Suprapubic skin (tissue), 4 donors: ENCODE measurements around the gene CPNE2. TPM values are rescaled to one million over a fixed set of nuclear protein-coding genes. Genes with fewer than 3 reads are reported as not detected.

Source experiments
- DNase-seq, 2 donors: peaks; one replicate each; pipeline ENCODE4 v3.0.0-alpha.2; 2019; ENCODE audit warnings: low spot score in 2 of 2
- H3K27ac ChIP-seq: fragments of 200-600 bp; sonication (generic); one replicate; pipeline ENCODE4 v1.5.1; 2019
- H3K27me3 ChIP-seq: fragments of 200-600 bp; sonication (generic); one replicate; pipeline ENCODE4 v1.5.1; 2019
- H3K36me3 ChIP-seq: fragments of 200-600 bp; sonication (generic); one replicate; pipeline ENCODE4 v1.5.1; 2019
- H3K4me1 ChIP-seq: fragments of 200-600 bp; sonication (generic); one replicate; pipeline ENCODE4 v1.5.1; 2019
- H3K4me3 ChIP-seq: fragments of 200-600 bp; sonication (generic); one replicate; pipeline ENCODE4 v1.5.1; 2019; ENCODE audit warnings: mild to moderate bottlenecking
- H3K9me3 ChIP-seq: fragments of 200-600 bp; sonication (generic); one replicate; pipeline ENCODE4 v1.5.1; 2019
- CTCF ChIP-seq, 2 donors: fragments of 200-600 bp in 1 of 2; fragments of 450-650 bp in 1 of 2; sonication (generic) in 1 of 2; IDR thresholded peaks; one replicate each; pipeline ENCODE4 v1.5.1; 2016 to 2019; ENCODE audit warnings: antibody characterized with exemption in 2 of 2, mild to moderate bottlenecking in 1 of 2, moderate library complexity in 1 of 2
- EP300 ChIP-seq: sonication (generic); formaldehyde crosslinking; IDR thresholded peaks from one replicate; pipeline ENCODE4 v1.6.1; 2017; ENCODE audit warnings: antibody characterized with exemption
- POLR2A ChIP-seq, 2 donors: fragments of 450-650 bp; IDR thresholded peaks; one replicate each; pipeline ENCODE4 v1.6.1; 2017; ENCODE audit warnings: antibody characterized with exemption in 2 of 2, mild to moderate bottlenecking in 2 of 2, moderate library complexity in 2 of 2
- POLR2AphosphoS5 ChIP-seq, 3 donors: sonication (generic); formaldehyde crosslinking; IDR thresholded peaks; one replicate each; pipeline ENCODE4 v1.6.1; 2017; ENCODE audit warnings: antibody characterized with exemption in 3 of 3
- WGBS: methylation state at CpG from one replicate; pipeline ENCODE4 v1.1.5; 2018; 5-methylcytosine and 5-hydroxymethylcytosine counted together
- total RNA-seq, 4 donors: library from RNA; depleted of rRNA; stranded (reverse); fragments of >200 nt; gene quantifications; one replicate each; pipeline ENCODE4 v1.1.0, GENCODE V29; 2016

The CPNE2 gene
- total RNA-seq, 4 donors from 2014 or later, result 12.7 to 23.1 (median 15.7) TPM

GRCh38 chr16:57064995-57065394 is 27.4 kb upstream of the CPNE2 start:
- TF ChIP-seq POLR2A (IDR thresholded peaks at IDR 0.05) (no peak), CTCF (IDR thresholded peaks at IDR 0.05) (no peak), EP300 (no peak), POLR2AphosphoS5 (IDR thresholded peaks at IDR 0.05) (no peak)

DNA sequence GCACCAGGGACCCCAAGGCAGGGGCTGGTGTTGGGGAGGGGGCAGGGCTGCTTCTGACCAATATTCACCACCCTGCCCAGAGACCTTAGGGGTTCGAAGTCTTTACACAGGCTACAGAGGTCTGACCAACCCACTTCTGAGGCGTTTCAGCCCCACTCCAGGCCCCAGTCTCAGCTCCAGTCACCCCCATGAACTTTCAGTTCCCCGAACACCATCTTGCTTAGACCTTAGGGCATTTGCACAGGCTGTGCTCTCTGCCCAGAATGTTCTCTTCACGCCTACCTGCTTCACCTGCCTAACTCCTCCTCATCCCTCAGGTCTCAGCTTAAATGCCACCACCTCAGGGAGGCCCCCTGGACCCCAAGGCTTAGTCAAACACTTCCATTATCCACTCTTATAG is 25.8 kb upstream of the CPNE2 start:
- Histone ChIP-seq H3K4me3 (no peak overlapping the region), H3K4me1 (peaks cover 2% of the 10 kb centered on the region), H3K27me3 (no peaks in the 10 kb centered on the region), H3K36me3 (peaks cover 8% of the 10 kb centered on the region), H3K27ac (no peak overlapping the region), H3K9me3 (no peaks in the 10 kb centered on the region)
- no peak for DNase-seq
- 84% methylated on average over 4 of the region's 4 CpGs for WGBS
- TF ChIP-seq CTCF (IDR thresholded peaks at IDR 0.05) (no peak), POLR2AphosphoS5 (IDR thresholded peaks at IDR 0.05) (no peak), EP300 (no peak), POLR2A (IDR thresholded peaks at IDR 0.05) (no peak)

More at GRCh38 chr16:57064995-57065394, 27.4 kb upstream of the CPNE2 start:
- Histone ChIP-seq H3K36me3 (peaks cover 8% of the 10 kb centered on the region), H3K27ac (no peak overlapping the region), H3K27me3 (no peaks in the 10 kb centered on the region), H3K9me3 (no peaks in the 10 kb centered on the region), H3K4me3 (no peak overlapping the region), H3K4me1 (peaks cover 12% of the 10 kb centered on the region)
- 84% methylated on average over 5 of the region's 5 CpGs for WGBS
- no peak for DNase-seq

GRCh38 chr16:57067347-57067746 is 25.0 kb upstream of the CPNE2 start:
- Histone ChIP-seq H3K4me1 (no peaks in the 10 kb centered on the region), H3K9me3 (no peaks in the 10 kb centered on the region), H3K27ac (no peak overlapping the region), H3K4me3 (no peak overlapping the region), H3K36me3 (peaks cover 15% of the 10 kb centered on the region), H3K27me3 (no peaks in the 10 kb centered on the region)
- TF ChIP-seq EP300, result no peak
- no peak for TF ChIP-seq CTCF (IDR thresholded peaks at IDR 0.05)
- TF ChIP-seq POLR2AphosphoS5 (IDR thresholded peaks at IDR 0.05), result no peak
- no peak for TF ChIP-seq POLR2A (IDR thresholded peaks at IDR 0.05)
- DNase-seq, result no peak
- whole genome bisulfite sequencing, result 100% methylated on average over 3 of the region's 3 CpGs

DNA sequence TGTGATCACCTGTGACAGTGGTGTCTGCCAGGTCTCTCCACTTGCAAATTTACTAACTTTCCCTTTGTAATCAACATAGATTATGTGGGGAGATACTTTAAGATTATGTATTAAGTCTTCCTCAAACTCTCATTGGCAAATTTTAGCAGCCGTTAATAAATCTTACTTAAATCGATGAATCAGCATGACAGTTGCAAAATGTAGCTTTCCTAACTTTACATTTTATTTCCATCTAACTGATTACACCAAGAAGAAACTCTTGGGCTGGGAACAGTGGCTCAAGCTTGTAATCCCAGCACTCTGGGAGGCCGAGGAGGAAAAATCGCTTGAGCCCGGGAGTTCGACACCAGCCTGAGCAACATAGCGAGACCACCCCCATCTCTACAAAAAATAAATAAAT is 23.3 kb upstream of the CPNE2 start:
- Histone ChIP-seq H3K4me1 (no peaks in the 10 kb centered on the region), H3K4me3 (no peak overlapping the region), H3K27ac (no peak overlapping the region), H3K9me3 (no peaks in the 10 kb centered on the region), H3K36me3 (peaks cover 22% of the 10 kb centered on the region), H3K27me3 (no peaks in the 10 kb centered on the region)
- WGBS, result 88% methylated on average over 7 of the region's 7 CpGs
- no peak for DNase-seq
- TF ChIP-seq POLR2AphosphoS5 (IDR thresholded peaks at IDR 0.05), result no peak
- no peak for TF ChIP-seq EP300
- TF ChIP-seq POLR2A (IDR thresholded peaks at IDR 0.05), result no peak
- no peak for TF ChIP-seq CTCF (IDR thresholded peaks at IDR 0.05)

DNA sequence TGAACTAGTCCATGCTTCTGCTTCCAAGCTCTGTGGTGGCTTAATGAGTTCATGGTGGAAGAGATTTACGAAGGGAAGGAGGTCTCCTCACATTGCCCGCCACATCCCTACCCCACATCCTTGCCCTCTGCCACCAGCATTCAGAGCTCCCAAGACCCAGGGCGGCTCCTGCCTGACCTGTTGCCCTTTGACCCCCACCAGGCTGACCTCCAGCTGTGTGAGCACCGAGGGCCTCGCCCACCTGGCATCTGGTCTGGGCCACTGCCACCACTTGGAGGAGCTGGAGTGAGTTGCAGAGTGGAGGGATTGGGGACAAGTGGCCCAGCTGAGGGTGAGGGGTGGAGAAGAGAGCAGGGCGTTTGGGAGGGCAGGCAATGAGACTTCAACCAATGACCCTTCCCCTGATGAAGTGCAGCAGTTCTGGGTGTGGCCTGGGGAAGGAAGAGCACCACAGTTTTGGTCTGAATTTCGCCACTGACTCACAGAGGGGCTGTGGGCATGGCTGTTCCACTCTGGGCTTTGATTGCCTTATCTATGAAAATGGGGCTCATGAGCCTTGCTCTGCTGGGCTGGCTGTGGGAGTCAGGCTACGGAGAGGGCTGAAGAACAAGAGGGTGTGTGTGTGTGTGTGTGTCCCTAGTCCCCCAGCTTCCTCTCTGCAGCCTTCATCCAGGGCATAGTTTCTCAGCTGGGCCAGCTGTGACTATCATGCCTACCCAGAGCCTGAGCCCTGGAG is 22.6 kb upstream of the CPNE2 start:
- Histone ChIP-seq H3K4me3 (no peak overlapping the region), H3K27ac (no peak overlapping the region), H3K27me3 (no peaks in the 10 kb centered on the region), H3K4me1 (no peaks in the 10 kb centered on the region), H3K9me3 (no peaks in the 10 kb centered on the region), H3K36me3 (peaks cover 25% of the 10 kb centered on the region)
- WGBS, result 83% methylated on average over 6 of the region's 8 CpGs
- no peak for DNase-seq
- TF ChIP-seq POLR2AphosphoS5 (IDR thresholded peaks at IDR 0.05), result no peak
- no peak for TF ChIP-seq EP300
